ENCODE measurements around the gene UNK. TPM values are rescaled to one million over a fixed set of nuclear protein-coding genes. Genes with fewer than 3 reads are reported as not detected.

Gene UNK
- total and polyA plus RNA-seq, 2 experiments from 2014 or later: 35.9 to 37.8 TPM

DNA sequence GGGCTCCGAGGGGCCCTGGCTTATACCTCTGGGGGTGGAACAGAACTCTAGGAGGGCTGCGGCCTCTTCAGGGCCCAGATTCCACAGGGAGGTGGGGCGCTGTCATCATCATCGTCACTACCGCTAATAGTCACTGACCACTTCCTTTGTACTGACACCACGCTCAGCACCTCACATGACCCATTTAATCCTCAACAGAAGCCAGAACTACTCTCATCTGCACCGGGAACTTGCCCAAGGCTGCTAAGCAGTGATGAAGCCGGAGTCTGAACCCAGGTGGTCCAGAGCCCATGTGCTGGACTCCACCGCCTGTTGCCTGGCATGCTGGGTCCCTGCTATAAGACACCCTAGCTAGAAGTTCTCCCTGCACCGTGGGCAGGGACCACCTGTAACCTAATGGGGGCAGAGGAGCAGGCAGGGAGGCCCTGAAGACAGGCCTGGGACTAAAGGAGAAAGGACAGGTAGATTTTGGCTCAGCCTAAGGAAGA is 47.6 kb downstream of the UNK start:
- no peaks in the 10 kb centered on the region for H3K27me3 ChIP-seq
- no peaks in the 10 kb centered on the region for H3K36me3 ChIP-seq
- no peak overlapping the region for H3K4me3 ChIP-seq
- no peaks in the 10 kb centered on the region for H3K9me3 ChIP-seq (ENCODE audit: low read depth)
- peak in 1 of 2 donors; percentile 82 for DNase-seq (ENCODE audit: low read depth in 1 of 2, low spot score in 1 of 2)
- TF ChIP-seq CTCF (IDR thresholded peaks at IDR 0.05; ENCODE audit: low read depth, low read length): no peak
- H3K4me1 ChIP-seq (ENCODE audit: low read depth): peaks cover 25% of the 10 kb centered on the region
- peak overlapping the region; percentile 73 for H3K27ac ChIP-seq

GRCh38 chr17:75832652-75833400 is 48.2 kb downstream of the UNK start:
- Histone ChIP-seq H3K9me3 (ENCODE audit: low read depth) (no peaks in the 10 kb centered on the region), H3K36me3 (no peaks in the 10 kb centered on the region), H3K27me3 (no peaks in the 10 kb centered on the region), H3K4me1 (ENCODE audit: low read depth) (peaks cover 25% of the 10 kb centered on the region), H3K4me3 (no peak overlapping the region), H3K27ac (peak overlapping the region; percentile 73)
- no peak for TF ChIP-seq CTCF (IDR thresholded peaks at IDR 0.05; ENCODE audit: low read depth, low read length)
- peak in 1 of 2 donors; percentile 61 for DNase-seq (ENCODE audit: low read depth in 1 of 2, low spot score in 1 of 2)

DNA sequence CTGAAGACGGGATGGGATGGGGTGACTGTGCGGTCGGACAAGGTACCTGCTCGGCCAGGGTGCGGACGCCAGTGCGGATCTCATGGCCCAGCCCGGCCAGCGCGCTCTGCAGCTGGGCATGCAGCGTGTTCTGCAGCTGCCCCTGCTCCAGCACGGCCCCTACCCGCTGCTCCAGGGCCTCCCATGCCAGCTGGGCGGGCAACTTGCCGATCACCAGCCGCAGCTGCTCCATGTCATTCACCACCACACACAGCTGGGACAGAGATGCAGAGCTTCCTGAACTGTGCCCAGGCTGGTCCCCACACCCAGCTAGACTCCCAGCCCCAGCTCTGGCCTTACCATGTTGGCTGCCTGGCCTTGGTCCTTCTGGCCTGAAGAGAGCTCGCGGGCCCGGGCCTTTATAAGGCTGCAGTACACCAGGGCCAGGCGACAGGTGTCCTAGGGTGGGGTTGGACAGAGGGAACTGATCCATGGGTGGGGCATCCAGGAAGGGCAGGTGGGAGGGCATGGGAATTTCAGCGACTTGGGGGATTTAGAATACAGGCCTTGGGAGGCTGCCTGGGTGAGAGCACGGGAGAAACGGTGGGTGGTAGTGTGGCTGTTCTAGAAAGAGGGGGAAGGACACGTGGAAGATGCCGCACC is 49.8 kb downstream of the UNK start:
- H3K9me3 ChIP-seq (ENCODE audit: low read depth): no peaks in the 10 kb centered on the region
- no peaks in the 10 kb centered on the region for H3K27me3 ChIP-seq
- no peak for TF ChIP-seq CTCF (IDR thresholded peaks at IDR 0.05; ENCODE audit: low read depth, low read length)
- no peak overlapping the region for H3K27ac ChIP-seq
- H3K36me3 ChIP-seq: no peaks in the 10 kb centered on the region
- H3K4me3 ChIP-seq: no peak overlapping the region
- DNase-seq (ENCODE audit: low read depth in 1 of 2, low spot score in 1 of 2): no peak
- H3K4me1 ChIP-seq (ENCODE audit: low read depth): peaks cover 22% of the 10 kb centered on the region

DNA sequence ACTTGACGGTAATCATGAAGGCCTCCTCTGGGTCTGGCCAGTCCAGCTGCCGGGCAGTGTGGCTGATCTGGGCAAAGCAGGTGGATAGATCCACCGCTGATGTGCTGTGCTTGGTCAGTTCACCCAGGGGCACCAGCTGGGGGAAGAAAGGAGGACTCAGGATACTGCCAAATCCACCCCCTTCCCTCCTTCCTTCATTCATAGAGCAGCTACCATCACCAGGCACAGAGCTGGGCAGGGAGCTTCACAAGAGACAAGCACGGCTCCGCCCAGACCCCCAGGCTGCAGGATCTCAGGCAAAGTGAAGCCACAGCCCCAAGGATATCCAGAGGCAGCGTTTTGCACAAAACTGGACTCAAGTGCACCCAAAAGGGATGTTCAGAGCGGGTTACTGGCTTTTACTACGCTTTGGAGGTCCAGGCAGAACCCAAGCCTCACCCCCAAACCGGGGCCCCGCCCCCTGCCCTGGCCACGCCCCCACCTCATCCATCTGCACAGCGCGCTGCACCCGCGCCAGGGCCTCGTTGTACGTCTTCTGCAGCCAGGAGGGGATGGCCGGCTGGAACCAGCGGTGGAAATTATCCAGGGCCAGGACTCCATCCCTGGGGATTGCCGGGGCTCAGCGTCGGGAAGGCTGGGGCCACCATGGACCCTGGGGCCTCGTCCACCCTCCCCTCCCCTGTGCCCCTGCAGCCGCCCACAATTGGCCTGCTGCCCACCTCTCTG is 50.5 kb downstream of the UNK start:
- Histone ChIP-seq H3K4me3 (no peak overlapping the region), H3K27ac (no peak overlapping the region), H3K36me3 (no peaks in the 10 kb centered on the region), H3K9me3 (ENCODE audit: low read depth) (no peaks in the 10 kb centered on the region), H3K4me1 (ENCODE audit: low read depth) (peaks cover 22% of the 10 kb centered on the region), H3K27me3 (no peaks in the 10 kb centered on the region)
- no peak for TF ChIP-seq CTCF (IDR thresholded peaks at IDR 0.05; ENCODE audit: low read depth, low read length)
- DNase-seq (ENCODE audit: low read depth in 1 of 2, low spot score in 1 of 2): peak in 1 of 2 donors; percentile 36

- no peak for TF ChIP-seq CTCF (IDR thresholded peaks at IDR 0.05; ENCODE audit: low read depth, low read length)
- Histone ChIP-seq H3K27me3 (no peaks in the 10 kb centered on the region), H3K4me3 (no peak overlapping the region), H3K9me3 (ENCODE audit: low read depth) (no peaks in the 10 kb centered on the region), H3K4me1 (ENCODE audit: low read depth) (peaks cover 22% of the 10 kb centered on the region), H3K27ac (no peak overlapping the region), H3K36me3 (no peaks in the 10 kb centered on the region)
- no peak for DNase-seq (ENCODE audit: low read depth in 1 of 2, low spot score in 1 of 2)
Observed at GRCh38 chr17:75835654-75835987, 51.0 kb downstream of the UNK start.
